HTR-8/SVneo (cell line): ENCODE measurements around the gene SAT2.

Source experiments
- DNase-seq: peaks from one replicate; pipeline ENCODE4 v3.0.0; 2011; ENCODE audit warnings: low spot score, mixed read lengths; ENCODE audit not compliant: insufficient read length
- FAIRE-seq: peaks from 2 replicates; lab custom pipeline; 2011; peaks lifted over from hg19 to GRCh38; lab: Jason Lieb, UNC

The SAT2 gene

DNA sequence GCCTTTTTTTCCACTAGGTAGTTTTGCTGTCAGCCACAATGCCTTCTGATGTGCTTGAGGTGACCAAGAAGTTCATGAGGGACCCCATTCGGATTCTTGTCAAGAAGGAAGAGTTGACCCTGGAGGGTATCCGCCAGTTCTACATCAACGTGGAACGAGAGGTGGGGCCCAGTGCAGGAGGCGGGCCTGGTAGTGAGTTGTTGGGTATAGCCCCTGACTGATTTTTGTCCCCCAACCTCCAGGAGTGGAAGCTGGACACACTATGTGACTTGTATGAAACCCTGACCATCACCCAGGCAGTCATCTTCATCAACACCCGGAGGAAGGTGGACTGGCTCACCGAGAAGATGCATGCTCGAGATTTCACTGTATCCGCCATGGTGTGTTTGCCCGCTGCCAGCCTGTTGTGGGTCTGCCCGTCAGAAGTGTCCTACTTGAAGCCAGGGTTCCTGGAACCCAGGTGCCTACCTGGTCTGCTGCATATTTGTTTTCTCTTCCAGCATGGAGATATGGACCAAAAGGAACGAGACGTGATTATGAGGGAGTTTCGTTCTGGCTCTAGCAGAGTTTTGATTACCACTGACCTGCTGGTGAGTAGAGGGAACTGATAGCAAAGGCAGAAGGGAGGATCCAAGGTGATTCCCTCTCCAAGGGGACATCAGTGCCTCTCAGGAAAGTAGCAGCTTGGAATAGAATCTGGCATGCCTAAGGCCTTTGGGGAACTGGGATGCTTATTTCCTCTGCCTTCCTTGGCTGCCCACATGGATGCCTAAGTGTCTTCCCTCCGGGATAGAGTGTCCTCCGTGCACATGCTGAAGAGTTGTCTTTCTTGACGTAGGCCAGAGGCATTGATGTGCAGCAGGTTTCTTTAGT, 50.1 kb downstream of the SAT2 start:
- DNase-seq, result no peak
- FAIRE-seq, result no peak

DNA sequence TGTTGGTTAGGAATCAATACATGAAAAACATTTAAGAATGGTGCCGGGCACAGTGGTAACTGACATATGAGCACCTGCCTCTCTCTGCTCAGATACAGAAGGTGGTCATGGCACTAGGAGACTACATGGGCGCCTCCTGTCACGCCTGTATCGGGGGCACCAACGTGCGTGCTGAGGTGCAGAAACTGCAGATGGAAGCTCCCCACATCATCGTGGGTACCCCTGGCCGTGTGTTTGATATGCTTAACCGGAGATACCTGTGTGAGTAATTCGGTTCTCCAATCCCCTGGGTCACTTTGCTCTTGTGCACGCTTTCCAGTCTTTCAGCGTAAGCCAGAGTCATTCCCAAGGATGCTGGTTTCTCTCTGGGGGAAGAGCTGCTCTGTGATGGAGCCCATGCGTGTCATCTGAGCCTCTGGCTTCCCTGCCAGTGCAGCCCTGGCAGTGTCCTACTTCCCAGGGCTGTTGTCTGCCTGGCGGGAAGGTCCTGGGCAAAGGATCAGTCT, 51.1 kb downstream of the SAT2 start:
- DNase-seq, result no peak
- FAIRE-seq, result no peak
